Measurements from ENCODE around the gene FNTB. TPM values are rescaled to one million over a fixed set of nuclear protein-coding genes. Genes with fewer than 3 reads are reported as not detected.

FNTB gene
- total RNA-seq, 1 donor from 2014 or later = 6.8 TPM

GRCh38 chr14:64997108-64997794, 10.6 kb downstream of the FNTB start:
- H3K27me3 ChIP-seq (ENCODE audit: control insufficient read depth, insufficient read depth, low read length) = no peaks in the 10 kb centered on the region
- no peaks in the 10 kb centered on the region for H3K36me3 ChIP-seq (ENCODE audit: control insufficient read depth, insufficient read depth, low read length)
- no peak overlapping the region for H3K4me3 ChIP-seq (ENCODE audit: low read depth, low read length)
- TF ChIP-seq, protein P1, sequence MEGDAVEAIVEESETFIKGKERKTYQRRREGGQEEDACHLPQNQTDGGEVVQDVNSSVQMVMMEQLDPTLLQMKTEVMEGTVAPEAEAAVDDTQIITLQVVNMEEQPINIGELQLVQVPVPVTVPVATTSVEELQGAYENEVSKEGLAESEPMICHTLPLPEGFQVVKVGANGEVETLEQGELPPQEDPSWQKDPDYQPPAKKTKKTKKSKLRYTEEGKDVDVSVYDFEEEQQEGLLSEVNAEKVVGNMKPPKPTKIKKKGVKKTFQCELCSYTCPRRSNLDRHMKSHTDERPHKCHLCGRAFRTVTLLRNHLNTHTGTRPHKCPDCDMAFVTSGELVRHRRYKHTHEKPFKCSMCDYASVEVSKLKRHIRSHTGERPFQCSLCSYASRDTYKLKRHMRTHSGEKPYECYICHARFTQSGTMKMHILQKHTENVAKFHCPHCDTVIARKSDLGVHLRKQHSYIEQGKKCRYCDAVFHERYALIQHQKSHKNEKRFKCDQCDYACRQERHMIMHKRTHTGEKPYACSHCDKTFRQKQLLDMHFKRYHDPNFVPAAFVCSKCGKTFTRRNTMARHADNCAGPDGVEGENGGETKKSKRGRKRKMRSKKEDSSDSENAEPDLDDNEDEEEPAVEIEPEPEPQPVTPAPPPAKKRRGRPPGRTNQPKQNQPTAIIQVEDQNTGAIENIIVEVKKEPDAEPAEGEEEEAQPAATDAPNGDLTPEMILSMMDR (IDR thresholded peaks at IDR 0.05; ENCODE audit: insufficient read depth, low read length, severe bottlenecking) = no peak
- DNase-seq (ENCODE audit: low read depth) = peak; percentile 78
- peak; percentile 47 for FAIRE-seq

DNA sequence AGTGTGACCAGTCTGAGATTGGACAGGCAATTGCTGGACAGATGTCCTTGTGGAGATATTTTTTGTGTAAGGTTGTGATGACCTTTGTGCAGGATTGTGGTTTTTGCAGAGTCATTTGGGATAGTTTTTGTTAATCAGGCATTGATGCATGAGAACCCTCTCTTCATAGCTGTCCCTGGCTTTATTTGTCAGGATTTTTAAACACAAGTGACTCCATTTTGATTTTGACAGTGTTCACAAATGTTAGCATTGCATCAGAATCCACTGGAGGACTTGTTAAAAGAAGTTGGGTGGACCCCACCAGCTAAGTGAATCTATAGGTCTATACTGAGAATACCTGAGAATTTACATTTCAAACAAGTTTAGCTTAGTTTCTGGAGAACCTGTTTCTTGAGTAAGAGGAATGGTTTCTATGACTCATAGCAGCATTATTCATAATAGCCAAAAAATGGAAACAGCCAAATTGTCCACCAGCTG, 11.8 kb downstream of the FNTB start:
- H3K4me3 ChIP-seq (ENCODE audit: low read depth, low read length) = no peak overlapping the region
- H3K27me3 ChIP-seq (ENCODE audit: control insufficient read depth, insufficient read depth, low read length) = no peaks in the 10 kb centered on the region
- FAIRE-seq = no peak
- H3K36me3 ChIP-seq (ENCODE audit: control insufficient read depth, insufficient read depth, low read length) = no peaks in the 10 kb centered on the region
- peak; percentile 88 for DNase-seq (ENCODE audit: low read depth)
- TF ChIP-seq, protein P1 (IDR thresholded peaks at IDR 0.05; ENCODE audit: insufficient read depth, low read length, severe bottlenecking) = no peak

DNA sequence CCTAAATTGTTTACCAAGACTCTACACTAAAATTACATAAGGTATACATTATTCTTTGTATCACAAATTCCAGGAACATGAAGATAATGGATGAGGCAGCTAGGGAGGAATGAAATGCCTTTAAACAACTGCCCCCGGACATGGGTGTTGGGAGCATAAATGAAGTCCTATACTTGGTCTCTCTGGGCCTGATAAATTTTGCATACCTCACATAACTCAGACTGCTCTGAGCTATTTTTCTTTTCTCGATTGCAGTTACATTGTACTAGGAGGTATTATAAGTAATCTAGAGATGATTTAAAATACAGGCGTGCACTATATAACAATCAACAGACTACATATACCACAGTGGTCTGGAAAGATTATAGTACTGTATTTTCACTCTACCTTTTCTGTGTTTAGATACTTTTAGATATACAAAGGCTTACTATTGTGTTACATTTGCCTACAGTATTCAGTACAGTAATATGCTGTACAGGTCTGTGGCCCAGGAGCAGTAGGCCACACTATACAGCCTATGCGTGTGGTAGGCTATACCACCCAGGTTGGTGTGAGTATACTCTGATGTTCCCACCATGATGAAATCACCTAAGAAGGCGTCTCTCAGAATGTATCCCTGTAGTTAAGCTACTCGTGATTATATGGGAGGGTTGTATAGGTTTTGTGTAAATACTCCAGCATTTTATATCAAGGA, 14.3 kb downstream of the FNTB start:
- TF ChIP-seq, protein P1 (IDR thresholded peaks at IDR 0.05; ENCODE audit: insufficient read depth, low read length, severe bottlenecking) = no peak
- FAIRE-seq = no peak
- no peak for DNase-seq (ENCODE audit: low read depth)
- Histone ChIP-seq H3K4me3 (ENCODE audit: low read depth, low read length) (no peak overlapping the region), H3K27me3 (ENCODE audit: control insufficient read depth, insufficient read depth, low read length) (no peaks in the 10 kb centered on the region), H3K36me3 (ENCODE audit: control insufficient read depth, insufficient read depth, low read length) (no peaks in the 10 kb centered on the region)

DNA sequence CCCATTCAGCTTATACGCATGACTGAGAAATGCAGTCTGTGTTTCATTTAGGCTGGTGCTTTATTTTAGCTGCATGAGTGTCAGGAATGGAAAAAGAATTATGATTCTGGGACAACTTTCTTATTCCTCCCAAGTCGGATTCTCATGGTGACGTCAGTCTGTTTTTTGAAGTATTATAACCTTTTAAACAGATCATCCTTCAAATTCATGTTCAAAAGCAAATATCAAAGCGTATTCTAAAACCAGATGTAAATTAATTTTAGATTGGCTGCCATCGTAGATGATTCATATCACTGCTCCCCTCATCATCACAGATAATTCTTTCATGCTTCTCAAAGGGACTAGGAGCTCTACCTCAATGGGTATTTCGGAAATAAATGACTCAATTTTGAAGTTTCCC, 15.0 kb downstream of the FNTB start:
- H3K36me3 ChIP-seq (ENCODE audit: control insufficient read depth, insufficient read depth, low read length) = no peaks in the 10 kb centered on the region
- TF ChIP-seq, protein P1 (IDR thresholded peaks at IDR 0.05; ENCODE audit: insufficient read depth, low read length, severe bottlenecking) = no peak
- no peaks in the 10 kb centered on the region for H3K27me3 ChIP-seq (ENCODE audit: control insufficient read depth, insufficient read depth, low read length)
- FAIRE-seq = no peak
- no peak for DNase-seq (ENCODE audit: low read depth)
- H3K4me3 ChIP-seq (ENCODE audit: low read depth, low read length) = no peak overlapping the region

GRCh38 chr14:65002586-65003210, 16.0 kb downstream of the FNTB start:
- DNase-seq (ENCODE audit: low read depth) = no peak
- no peak for FAIRE-seq

More at GRCh38 chr14:65002586-65003210, 16.0 kb downstream of the FNTB start:
- TF ChIP-seq, protein P1 (IDR thresholded peaks at IDR 0.05; ENCODE audit: insufficient read depth, low read length, severe bottlenecking) = no peak
- Histone ChIP-seq H3K27me3 (ENCODE audit: control insufficient read depth, insufficient read depth, low read length) (no peaks in the 10 kb centered on the region), H3K4me3 (ENCODE audit: low read depth, low read length) (no peak overlapping the region), H3K36me3 (ENCODE audit: control insufficient read depth, insufficient read depth, low read length) (no peaks in the 10 kb centered on the region)

All from bronchial epithelial cell (primary cell).